Measurements from ENCODE around the gene ACAP1. TPM values are rescaled to one million over a fixed set of nuclear protein-coding genes. Genes with fewer than 3 reads are reported as not detected.

The ACAP1 gene
- total and polyA plus RNA-seq, 7 donors, result 1.9 to 20.7 (median 12.2) TPM

GRCh38 chr17:7374353-7374752, 38.0 kb downstream of the ACAP1 start:
- Histone ChIP-seq H3K9me3 (no peaks in the 10 kb centered on the region), H3K36me3 (ENCODE audit: insufficient read depth in 1 of 2, low read depth in 1 of 2) (no peaks in the 10 kb centered on the region), H3K4me1 (no peaks in the 10 kb centered on the region), H3K4me3 (no peak overlapping the region), H3K27me3 (ENCODE audit: insufficient read depth in 3 of 3, low read length in 2 of 3) (peaks cover 0 to 3% (median 0%) of the 10 kb centered on the region in 3 donors), H3K27ac (no peak overlapping the region)
- intact Hi-C loops (cut with DNase I), result no loop called here
- ATAC-seq (no peak), DNase-seq (no peak)
- no peak for TF ChIP-seq CTCF (IDR thresholded peaks at IDR 0.05)
- WGBS, 3 donors, result 87 to 96% (median 88%) methylated on average over 2 of the region's 2 CpGs

GRCh38 chr17:7379134-7379533, 42.8 kb downstream of the ACAP1 start:
- DNase-seq (no peak), ATAC-seq (no peak)
- intact Hi-C loops (cut with DNase I), result no loop called here
- H3K4me3 ChIP-seq, result no peak overlapping the region
- H3K9me3 ChIP-seq, result no peaks in the 10 kb centered on the region
- no peak for TF ChIP-seq CTCF (IDR thresholded peaks at IDR 0.05)
- H3K27me3 ChIP-seq (ENCODE audit: insufficient read depth in 3 of 3, low read length in 2 of 3), result peaks cover 0 to 2% (median 0%) of the 10 kb centered on the region in 3 donors
- 95 to 97% (median 97%) methylated on average over 3 of the region's 3 CpGs for WGBS, 3 donors
- H3K27ac ChIP-seq, result no peak overlapping the region
- H3K36me3 ChIP-seq (ENCODE audit: insufficient read depth in 1 of 2, low read depth in 1 of 2), result no peaks in the 10 kb centered on the region
- H3K4me1 ChIP-seq, result peaks cover 24% of the 10 kb centered on the region

GRCh38 chr17:7380321-7380720, 44.0 kb downstream of the ACAP1 start:
- TF ChIP-seq CTCF (IDR thresholded peaks at IDR 0.05), result no peak
- Histone ChIP-seq H3K9me3 (no peaks in the 10 kb centered on the region), H3K36me3 (ENCODE audit: insufficient read depth in 1 of 2, low read depth in 1 of 2) (peaks cover 0 to 7% of the 10 kb centered on the region in 2 donors), H3K27ac (peak overlapping the region; percentile 82), H3K4me1 (peaks cover 24% of the 10 kb centered on the region), H3K27me3 (ENCODE audit: insufficient read depth in 3 of 3, low read length in 2 of 3) (peaks cover 0 to 2% (median 0%) of the 10 kb centered on the region in 3 donors), H3K4me3 (peak overlapping the region; percentile 71)
- intact Hi-C loops (cut with DNase I), result no loop called here
- ATAC-seq, result peak; percentile 55 to 94 (median 91)
- 12 to 15% (median 13%) methylated on average over 7 of the region's 7 CpGs for WGBS, 3 donors
- peak; percentile 38 to 83 for DNase-seq

DNA sequence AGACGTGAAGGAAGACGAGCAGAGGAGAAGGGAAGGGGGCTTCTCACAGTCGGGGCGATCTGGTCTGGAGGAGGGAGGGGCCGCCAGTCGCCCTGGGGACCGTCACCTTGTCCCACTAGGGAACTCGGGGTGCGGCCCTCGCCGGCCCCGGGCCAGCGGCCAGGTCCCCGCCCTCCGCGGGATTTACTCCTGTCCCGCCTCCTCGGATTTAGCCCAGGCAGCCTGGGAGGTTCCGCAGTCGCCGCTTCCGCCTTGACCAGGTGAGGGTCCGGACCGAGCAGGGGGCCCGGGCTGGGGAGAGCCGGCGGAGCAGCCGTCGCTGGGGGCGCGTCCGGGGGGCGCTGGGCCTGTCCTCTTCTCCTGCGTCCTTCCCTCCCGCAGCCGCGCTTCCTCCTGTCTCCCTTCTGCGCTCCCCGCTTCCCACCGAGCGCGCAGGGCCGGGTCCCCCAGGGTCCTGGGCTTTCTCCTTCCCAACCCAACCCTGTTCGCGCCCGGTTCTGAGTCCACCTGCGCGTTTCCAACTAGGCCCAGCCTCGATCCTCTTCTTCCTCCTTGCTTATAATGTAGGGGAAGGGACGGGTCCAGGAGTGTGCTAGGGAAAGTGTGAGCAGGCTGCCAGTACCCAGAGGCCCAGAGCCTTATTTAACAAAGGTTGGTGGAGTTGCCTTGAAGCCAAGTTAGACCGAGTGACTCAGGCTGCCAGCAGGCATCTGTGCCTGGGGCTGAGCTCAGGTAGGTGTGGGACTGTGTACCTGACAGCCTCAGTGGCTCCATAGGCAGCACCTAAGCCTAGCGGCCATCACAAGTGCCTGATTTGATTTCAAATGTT, 44.7 kb downstream of the ACAP1 start, which contains the start of gene TNK1:
Gene TNK1 (plus strand): TSS at position 235 of the 829 bp plus-strand sequence. CDS start 1,838 bp downstream, outside the sequence.
- TF ChIP-seq CTCF (IDR thresholded peaks at IDR 0.05), result no peak
- Histone ChIP-seq H3K4me1 (peaks cover 24% of the 10 kb centered on the region), H3K27me3 (ENCODE audit: insufficient read depth in 3 of 3, low read length in 2 of 3) (peaks cover 0 to 2% (median 0%) of the 10 kb centered on the region in 3 donors), H3K27ac (peak within 1 kb of the TSS; percentile 82), H3K9me3 (no peaks in the 10 kb centered on the region), H3K4me3 (peak within 1 kb of the TSS; percentile 71), H3K36me3 (ENCODE audit: insufficient read depth in 1 of 2, low read depth in 1 of 2) (peaks cover 0 to 7% of the 10 kb centered on the region in 2 donors)
- ATAC-seq, result peak; percentile 40 to 80 (median 73)
- peak; percentile 32 to 67 for DNase-seq
- 6 to 10% (median 9%) methylated on average over 30 to 52 of the region's 52 CpGs for WGBS, 3 donors
- intact Hi-C loops (cut with DNase I), result no loop called here
